ENCODE data around the gene SS18L1.

GRCh38 chr20:62215020-62215990 is 71.7 kb downstream of the SS18L1 start:
- TF ChIP-seq, protein P1, sequence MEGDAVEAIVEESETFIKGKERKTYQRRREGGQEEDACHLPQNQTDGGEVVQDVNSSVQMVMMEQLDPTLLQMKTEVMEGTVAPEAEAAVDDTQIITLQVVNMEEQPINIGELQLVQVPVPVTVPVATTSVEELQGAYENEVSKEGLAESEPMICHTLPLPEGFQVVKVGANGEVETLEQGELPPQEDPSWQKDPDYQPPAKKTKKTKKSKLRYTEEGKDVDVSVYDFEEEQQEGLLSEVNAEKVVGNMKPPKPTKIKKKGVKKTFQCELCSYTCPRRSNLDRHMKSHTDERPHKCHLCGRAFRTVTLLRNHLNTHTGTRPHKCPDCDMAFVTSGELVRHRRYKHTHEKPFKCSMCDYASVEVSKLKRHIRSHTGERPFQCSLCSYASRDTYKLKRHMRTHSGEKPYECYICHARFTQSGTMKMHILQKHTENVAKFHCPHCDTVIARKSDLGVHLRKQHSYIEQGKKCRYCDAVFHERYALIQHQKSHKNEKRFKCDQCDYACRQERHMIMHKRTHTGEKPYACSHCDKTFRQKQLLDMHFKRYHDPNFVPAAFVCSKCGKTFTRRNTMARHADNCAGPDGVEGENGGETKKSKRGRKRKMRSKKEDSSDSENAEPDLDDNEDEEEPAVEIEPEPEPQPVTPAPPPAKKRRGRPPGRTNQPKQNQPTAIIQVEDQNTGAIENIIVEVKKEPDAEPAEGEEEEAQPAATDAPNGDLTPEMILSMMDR (IDR thresholded peaks at IDR 0.05; ENCODE audit: low read depth, low read length): no peak
- no peak for TF ChIP-seq EZH2phosphoT487 (IDR thresholded peaks at IDR 0.05; ENCODE audit: low read depth)

Data from OCI-LY3 (cell line).